AG20443 (cell line): ENCODE results near the gene SDCBP2.

Experiments
- DNase-seq: peaks from one replicate; pipeline ENCODE4 v3.0.0; 2012; ENCODE audit warnings: low spot score, mixed read lengths

SDCBP2 gene

GRCh38 chr20:1295276-1295930 lies 33.5 kb downstream of the SDCBP2 start:
- no peak for DNase-seq

DNA sequence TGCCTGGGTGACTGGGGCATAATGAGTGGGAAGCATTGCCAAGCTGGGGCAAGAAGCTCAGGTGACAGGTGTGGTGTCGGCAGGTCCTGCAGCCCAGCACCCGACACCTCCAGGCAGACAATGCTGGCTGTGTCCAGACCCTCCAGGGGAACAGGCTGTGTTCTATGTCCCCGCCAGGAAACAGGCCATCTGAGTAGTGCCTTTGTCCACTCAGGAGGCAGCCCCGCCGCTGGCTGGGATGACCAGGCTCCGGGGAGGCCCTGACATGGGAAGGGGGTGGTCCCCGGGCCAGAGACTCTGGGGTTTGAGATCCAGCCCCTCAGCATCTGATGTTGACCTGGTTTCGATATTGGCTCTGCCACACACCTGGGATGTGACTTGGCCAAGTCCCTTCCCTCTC lies 34.4 kb downstream of the SDCBP2 start:
- no peak for DNase-seq

GRCh38 chr20:1293641-1294379 lies 35.1 kb downstream of the SDCBP2 start:
- no peak for DNase-seq

DNA sequence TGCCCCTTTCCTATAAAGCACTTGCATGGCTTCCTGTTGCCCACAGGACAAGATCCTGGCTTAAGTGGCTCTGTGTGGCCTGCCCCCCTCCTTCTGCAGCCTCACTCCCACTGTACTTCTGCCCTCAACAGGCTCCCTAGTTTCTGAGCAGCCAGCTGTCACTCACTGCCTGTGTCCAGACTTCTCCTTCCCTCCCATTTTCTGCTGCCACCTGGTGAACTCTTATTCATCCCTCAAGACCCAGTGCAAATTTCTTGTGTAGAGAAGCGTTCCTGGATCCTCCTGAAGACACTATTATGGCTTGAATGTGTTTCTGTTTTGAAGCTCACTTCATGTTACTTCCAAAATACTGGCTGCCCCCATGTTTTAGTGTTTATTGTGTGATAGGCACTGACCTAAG lies 36.3 kb downstream of the SDCBP2 start:
- DNase-seq: no peak

GRCh38 chr20:1291191-1291741 lies 37.7 kb downstream of the SDCBP2 start:
- DNase-seq: no peak

DNA sequence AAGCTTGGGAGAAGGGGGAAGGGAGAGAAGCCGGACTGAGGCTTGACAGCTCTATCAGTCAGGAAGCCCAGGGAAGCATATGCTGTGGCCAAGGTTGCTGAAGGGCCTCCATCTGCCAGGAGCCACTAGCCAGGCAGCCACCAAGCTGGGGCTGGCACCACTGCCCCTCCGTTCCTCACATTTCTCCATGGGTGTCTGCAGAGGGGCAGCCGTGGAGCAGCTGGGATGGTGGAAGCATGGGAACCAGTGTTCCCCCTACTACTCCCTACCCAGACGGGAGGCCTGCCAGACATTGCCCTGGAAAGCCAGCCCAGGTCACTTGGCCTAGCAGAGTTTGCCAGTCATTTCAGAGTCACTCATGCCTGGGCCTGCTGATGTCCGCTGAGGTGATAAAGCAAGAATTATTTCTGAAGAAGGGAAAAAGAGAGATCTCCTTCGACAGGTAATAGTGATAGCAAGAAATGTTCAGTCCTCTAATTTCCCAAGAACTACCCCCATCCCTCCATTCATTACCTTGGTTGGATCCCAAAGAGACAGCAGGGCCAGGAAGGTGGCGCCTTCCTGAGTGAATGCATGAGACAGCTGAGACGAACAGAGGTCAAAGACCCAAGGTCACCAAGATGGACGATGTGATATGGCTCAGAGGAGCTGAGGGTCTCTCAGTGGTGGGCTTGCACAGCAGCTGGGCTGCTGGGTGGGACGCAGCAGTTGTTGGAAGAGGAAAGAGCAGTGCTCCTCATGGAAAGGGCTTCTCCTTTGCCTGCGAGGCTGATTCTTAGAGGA lies 41.0 kb downstream of the SDCBP2 start:
- no peak for DNase-seq

- no peak for DNase-seq
Observed at GRCh38 chr20:1287306-1287705, 41.6 kb downstream of the SDCBP2 start.

DNA sequence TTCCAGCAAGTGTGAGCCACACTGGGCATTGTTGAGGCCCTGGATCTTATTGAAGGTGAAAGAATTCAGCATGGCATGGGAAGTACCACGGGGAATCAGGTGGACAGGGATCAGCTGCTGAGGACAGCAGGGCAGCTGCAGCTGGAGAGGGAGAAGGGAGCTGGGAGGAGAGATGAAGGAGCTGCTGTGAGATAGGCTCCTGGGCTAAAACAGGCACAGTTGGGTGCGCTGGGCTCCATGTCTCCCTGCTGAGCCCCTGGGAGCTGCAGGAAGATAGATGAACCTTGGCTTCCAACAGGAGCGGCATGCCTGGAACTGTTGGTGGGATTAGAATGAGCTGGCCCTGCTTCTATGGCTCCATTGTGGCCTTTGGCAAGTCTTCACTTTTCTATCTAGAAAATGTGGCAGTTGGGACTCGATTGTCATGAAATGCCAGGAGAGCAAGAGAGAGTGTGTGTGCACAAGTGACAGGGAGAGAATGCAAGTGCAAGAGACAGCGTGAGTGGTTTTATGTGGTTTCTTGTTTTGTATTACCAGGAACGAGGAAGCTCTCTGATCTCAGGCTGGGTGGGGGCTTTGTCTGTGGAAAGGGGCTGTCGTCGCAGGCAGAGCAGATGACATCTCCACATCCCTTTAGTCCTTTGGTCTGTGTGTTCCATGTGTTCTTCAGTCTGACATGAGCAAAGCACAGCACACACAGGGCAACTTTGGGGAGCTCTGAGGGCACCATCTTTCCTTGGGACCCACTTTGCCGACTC lies 42.5 kb downstream of the SDCBP2 start:
- no peak for DNase-seq

- no peak for DNase-seq
Observed at GRCh38 chr20:1283522-1284510, 45.1 kb downstream of the SDCBP2 start.

DNA sequence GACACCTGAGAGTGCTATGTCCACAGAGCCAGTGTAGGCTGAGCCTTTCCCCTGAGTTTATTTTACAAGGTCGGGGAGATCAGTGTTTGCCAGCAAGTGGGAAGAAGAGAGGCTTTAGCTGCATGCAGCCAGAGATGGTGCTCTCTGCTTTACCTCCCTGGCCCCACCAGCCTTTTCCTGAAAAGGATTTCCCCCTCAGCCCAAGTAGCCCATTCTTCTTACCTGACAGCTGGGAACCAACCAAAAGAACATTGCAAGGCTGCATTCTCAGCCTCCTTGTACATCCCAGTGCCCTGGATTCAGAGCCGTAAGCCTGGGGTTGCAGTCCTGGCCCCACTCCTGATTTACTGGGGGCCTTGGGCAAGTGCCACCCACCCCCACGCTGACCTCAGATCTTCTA lies 46.0 kb downstream of the SDCBP2 start:
- no peak for DNase-seq

- no peak for DNase-seq
Observed at GRCh38 chr20:1281279-1282057, 47.5 kb downstream of the SDCBP2 start.

DNA sequence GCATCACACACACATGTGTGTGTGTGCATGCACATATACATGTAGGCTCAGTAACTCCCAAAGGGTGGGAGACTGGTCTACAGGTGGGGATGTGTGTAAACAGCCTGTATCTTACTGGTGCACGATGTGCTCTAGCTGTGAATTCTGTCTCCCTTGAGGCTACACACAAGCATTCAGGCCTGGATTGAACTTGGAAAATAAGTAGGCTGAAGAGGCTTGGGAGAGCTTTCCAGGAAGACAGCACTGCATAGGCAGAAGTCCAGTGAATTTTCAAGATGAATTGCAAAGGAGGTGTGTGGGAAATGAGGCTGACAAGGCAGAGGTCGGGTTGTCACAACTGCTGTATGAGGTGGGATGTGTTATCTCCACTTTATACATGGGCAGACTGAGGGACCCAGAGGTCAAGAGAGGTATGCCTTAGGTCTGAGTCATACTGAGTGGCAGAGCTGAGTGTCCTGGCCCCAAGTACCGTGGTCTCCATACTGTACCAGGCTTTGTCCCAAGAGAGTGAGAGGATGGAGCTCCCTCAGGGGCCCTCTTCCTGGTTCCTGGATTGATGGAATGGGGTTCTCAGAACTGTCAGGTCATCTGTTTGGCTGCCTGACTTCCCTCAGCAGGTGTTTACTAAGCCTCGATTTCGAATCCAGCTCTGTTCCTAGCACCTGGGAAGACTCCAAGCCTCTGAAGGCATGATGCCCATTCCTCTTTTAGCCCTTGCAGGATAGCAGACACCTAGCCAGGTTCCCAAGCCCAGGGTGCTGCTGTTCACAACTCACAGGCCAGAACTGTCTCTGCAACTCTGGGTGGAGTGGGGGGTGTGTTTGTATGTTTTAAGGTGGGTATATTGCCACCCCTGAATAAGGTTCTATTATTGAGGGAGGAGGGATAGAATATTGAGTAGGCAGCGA lies 48.5 kb downstream of the SDCBP2 start:
- no peak for DNase-seq

- DNase-seq: no peak
Observed at GRCh38 chr20:1278993-1279392, 49.9 kb downstream of the SDCBP2 start.

- no peak for DNase-seq
Observed at GRCh38 chr20:1277529-1278322, 51.2 kb downstream of the SDCBP2 start.

GRCh38 chr20:1275919-1276318 lies 53.0 kb downstream of the SDCBP2 start:
- no peak for DNase-seq

DNA sequence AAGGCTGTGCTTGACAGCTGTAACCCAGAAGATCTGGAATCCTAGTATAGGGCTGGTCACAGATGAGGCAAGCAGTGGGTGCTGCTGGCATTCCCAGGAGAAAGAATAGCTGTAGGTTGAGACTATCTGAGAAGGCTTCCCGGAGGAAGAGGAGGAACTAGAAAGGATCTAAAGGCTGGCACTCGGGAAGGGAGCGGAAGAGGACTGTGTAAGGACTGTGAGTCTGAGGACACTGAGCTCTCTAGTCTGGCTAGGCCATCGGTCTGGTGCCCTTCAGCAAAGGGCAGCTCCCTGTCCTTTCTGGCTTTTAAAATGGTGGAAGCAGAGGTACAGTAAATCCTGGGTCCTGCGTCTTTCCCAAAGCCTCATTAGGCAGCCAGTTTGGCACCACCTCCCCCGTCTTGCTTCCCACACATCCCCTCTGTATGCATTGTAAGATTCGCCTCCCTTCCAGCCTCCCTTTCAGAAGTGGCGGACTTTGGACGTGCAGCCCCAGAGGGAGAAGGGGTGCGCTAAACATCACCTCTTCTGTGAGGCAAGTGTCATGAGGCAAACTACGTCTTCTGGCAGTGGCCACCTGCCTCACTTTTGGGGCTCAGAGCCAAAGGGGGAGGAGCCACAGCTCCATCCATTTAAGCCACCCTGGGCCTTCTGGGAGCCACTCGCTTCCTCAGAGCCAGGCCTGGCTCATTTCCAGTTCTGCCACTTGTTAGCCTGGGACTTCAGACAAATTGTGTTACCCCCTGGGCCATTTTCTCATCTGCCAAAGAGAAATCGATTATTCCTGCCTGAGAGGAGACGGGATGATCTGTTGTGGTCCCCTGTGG lies 54.2 kb downstream of the SDCBP2 start:
- no peak for DNase-seq

- no peak for DNase-seq
Observed at GRCh38 chr20:1273366-1273765, 55.6 kb downstream of the SDCBP2 start.
